ENCODE measurements around the gene SORCS2.

Gene SORCS2

DNA sequence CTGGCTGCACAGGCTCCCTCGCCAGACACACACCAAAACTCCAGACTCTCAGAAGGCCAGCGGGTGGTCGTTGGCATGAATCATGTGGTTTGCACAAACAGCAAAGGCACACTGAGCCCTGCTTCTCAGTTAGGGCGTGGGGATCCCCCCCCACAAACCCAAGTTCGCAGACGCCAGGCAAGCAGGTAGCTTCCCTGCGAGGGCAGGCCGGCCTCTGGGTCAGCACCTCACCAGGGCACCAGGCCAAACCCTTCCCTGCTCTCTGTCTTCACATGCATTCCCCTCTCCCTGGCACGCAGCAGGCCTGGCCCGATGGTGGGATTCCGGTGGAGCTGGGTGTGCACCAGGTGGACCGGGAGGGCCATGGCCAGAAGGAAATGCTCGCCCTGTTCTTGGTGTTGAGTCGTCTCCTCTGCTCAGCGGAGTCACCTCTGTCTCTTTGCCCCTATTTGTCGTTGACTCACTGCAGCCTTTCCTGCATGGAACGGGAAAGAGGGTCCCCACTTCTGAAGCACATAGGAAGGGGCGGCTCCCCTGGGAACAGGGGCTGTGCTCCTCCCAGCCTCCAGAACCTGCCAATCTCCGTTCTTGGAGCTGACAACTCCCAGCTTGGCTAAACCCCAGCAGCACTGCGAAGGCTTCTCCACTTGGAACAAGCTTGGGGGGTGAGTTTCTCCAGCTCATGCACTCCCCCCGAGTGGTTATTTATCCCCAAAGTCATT lies 51.4 kb downstream of the SORCS2 start:
- CTCF ChIA-PET, result no interaction called here
- DNase-seq (ENCODE audit: low read depth, low spot score), result no peak
- no peak overlapping the region for H3K4me3 ChIP-seq (ENCODE audit: low read depth, low read length)
- POLR2A ChIA-PET, result no interaction called here
- no peak for TF ChIP-seq CTCF (IDR thresholded peaks at IDR 0.05; ENCODE audit: insufficient read depth, low read length, missing control alignments)

DNA sequence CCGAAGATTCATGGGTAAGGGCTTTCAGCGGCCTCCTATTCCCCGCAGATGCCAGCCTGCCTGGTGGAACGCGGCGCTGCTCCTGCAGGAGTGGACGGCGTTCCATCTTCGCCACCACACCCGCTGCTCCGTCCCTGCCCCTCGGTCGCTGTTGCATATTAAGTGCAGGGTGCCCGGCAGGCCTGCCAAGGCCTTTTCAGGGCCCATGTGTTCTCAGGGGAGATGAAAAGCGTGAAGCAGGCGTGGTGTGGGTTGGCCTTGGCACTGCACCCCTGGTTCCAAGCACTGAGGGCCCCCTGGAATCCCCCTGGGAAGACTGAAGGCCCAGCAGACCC lies 52.0 kb downstream of the SORCS2 start:
- no peak overlapping the region for H3K4me3 ChIP-seq (ENCODE audit: low read depth, low read length)
- ChIA-PET POLR2A (no interaction called here), CTCF (no interaction called here)
- TF ChIP-seq CTCF (IDR thresholded peaks at IDR 0.05; ENCODE audit: insufficient read depth, low read length, missing control alignments), result no peak
- DNase-seq (ENCODE audit: low read depth, low spot score), result no peak

DNA sequence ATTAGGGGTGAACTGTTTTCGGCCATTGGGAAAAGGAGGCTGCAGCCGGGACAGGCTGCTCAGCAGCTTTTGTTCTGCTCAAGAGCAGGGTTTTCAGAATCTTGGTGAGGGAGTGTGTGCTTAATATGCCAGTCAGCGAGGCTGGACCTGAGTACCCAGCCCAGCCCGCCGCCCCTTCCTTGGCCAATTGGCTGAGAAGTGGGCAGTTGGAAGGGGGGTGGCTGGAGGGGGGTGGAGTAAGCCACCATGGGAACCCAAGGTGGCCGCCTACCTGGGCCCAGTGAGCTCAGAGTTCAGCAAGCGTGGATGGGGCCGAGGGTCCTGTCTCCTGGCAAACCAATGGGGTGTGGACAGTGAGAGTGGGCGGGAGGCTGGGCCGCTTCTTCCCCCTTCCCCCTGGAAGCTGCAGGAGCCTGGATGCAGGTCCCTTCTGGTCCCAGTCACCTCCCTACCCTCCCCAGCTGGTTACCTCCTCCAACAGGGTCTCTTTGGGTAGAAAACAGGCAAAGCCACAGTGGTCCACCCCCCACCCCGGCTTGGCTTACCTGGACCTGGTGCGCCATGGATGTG lies 52.5 kb downstream of the SORCS2 start:
- ChIA-PET CTCF (no interaction called here), POLR2A (no interaction called here)
- no peak overlapping the region for H3K4me3 ChIP-seq (ENCODE audit: low read depth, low read length)
- no peak for TF ChIP-seq CTCF (IDR thresholded peaks at IDR 0.05; ENCODE audit: insufficient read depth, low read length, missing control alignments)
- DNase-seq (ENCODE audit: low read depth, low spot score), result no peak

GRCh38 chr4:7247521-7247920 lies 55.2 kb downstream of the SORCS2 start:
- CTCF ChIA-PET, result no interaction called here
- no peak for DNase-seq (ENCODE audit: low read depth, low spot score)
- POLR2A ChIA-PET, result no interaction called here
- no peak for TF ChIP-seq CTCF (IDR thresholded peaks at IDR 0.05; ENCODE audit: insufficient read depth, low read length, missing control alignments)
- H3K4me3 ChIP-seq (ENCODE audit: low read depth, low read length), result no peak overlapping the region

DNA sequence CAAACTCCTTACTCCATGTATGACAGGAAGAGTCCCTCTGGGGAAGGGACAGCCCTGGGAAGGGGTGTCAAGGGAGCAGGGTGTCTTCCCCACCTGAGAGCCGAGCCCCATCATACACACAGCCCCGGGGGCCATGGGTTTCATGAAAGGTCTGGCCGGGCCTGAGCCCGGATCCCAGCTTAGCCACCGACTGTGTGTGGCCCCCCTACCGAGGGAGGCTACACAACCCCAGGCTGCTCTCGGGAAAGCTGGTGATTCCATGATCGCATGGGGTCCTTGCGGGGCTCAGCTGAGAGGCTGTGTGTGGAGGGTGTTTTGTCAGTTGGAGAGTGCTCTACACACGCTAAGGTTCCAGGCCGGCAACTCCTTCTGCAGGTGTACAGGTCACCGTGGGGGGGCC lies 55.6 kb downstream of the SORCS2 start:
- ChIA-PET CTCF (interaction anchor here (1.1 kb wide), 1 partner anchor 9 kb away, joined by 4 read pairs; no protein-coding TSS in a partner anchor), POLR2A (no interaction called here)
- H3K4me3 ChIP-seq (ENCODE audit: low read depth, low read length), result no peak overlapping the region
- no peak for TF ChIP-seq CTCF (IDR thresholded peaks at IDR 0.05; ENCODE audit: insufficient read depth, low read length, missing control alignments)
- DNase-seq (ENCODE audit: low read depth, low spot score), result no peak

- ChIA-PET CTCF (interaction anchor here (1.1 kb wide), 1 partner anchor 10 kb away, joined by 4 read pairs; no protein-coding TSS in a partner anchor), POLR2A (no interaction called here)
- no peak overlapping the region for H3K4me3 ChIP-seq (ENCODE audit: low read depth, low read length)
- DNase-seq (ENCODE audit: low read depth, low spot score), result no peak
- no peak for TF ChIP-seq CTCF (IDR thresholded peaks at IDR 0.05; ENCODE audit: insufficient read depth, low read length, missing control alignments)
These were observed 56.5 kb downstream of the SORCS2 start for GRCh38 chr4:7248857-7249256.
